Transverse colon (tissue), 3 donors: ENCODE data around the gene CACNA1E.

ENCODE experiments used
- POLR2A ChIP-seq: fragments of 450-650 bp; IDR thresholded peaks from one replicate; pipeline ENCODE4 v1.6.1; 2016; ENCODE audit warnings: antibody characterized with exemption, mild to moderate bottlenecking, moderate library complexity
- POLR2AphosphoS5 ChIP-seq, 3 donors: sonication (generic); formaldehyde crosslinking; IDR thresholded peaks; one replicate each; pipeline ENCODE4 v1.6.1; 2016; ENCODE audit warnings: antibody characterized with exemption in 3 of 3

GRCh38 chr1:181763736-181764135 is 280.4 kb downstream of the CACNA1E start:
- no peak for TF ChIP-seq POLR2A
- no peak for TF ChIP-seq POLR2AphosphoS5 (IDR thresholded peaks at IDR 0.05)
